HepG2 (cell line): ENCODE results near the gene MRPS7. TPM values are rescaled to one million over a fixed set of nuclear protein-coding genes. Genes with fewer than 3 reads are reported as not detected.

Source experiments
- CREBL2 ChIP-seq: sonication (generic); formaldehyde crosslinking; IDR thresholded peaks from 2 replicates; pipeline ENCODE4 v1.8.1; 2023; ENCODE audit warnings: missing genetic modification reagents, mild to moderate bottlenecking, borderline replicate concordance
- FOXM1 ChIP-seq: sonication (generic); formaldehyde crosslinking; IDR thresholded peaks from 2 replicates; pipeline ENCODE4 v1.5.0; 2020; ENCODE audit warnings: missing genetic modification reagents
- HNRNPK ChIP-seq: fragments of 200-400 bp; formaldehyde crosslinking; IDR thresholded peaks from 2 replicates; pipeline ENCODE4 v1.6.1; 2018; ENCODE audit warnings: low read length, low read depth, moderate library complexity, mild to moderate bottlenecking; ENCODE audit not compliant: poor library complexity, severe bottlenecking
- JARID2 ChIP-seq: sonication (generic); formaldehyde crosslinking; IDR thresholded peaks from 2 replicates; pipeline ENCODE4 v1.8.1; 2023; ENCODE audit warnings: missing genetic modification reagents, inconsistent platforms; ENCODE audit not compliant: insufficient replicate concordance
- MEIS1 ChIP-seq: sonication (generic); formaldehyde crosslinking; IDR thresholded peaks from 2 replicates; pipeline ENCODE4 v1.9.0; 2021; ENCODE audit warnings: mild to moderate bottlenecking, missing genetic modification reagents, moderate library complexity, borderline replicate concordance
- POGZ ChIP-seq: sonication (generic); formaldehyde crosslinking; IDR thresholded peaks from 2 replicates; pipeline ENCODE4 v1.4.0; 2020; ENCODE audit warnings: mild to moderate bottlenecking, missing genetic modification reagents
- RAD51 ChIP-seq: fragments of 450-650 bp; IDR thresholded peaks from 2 replicates; pipeline ENCODE4 v1.6.1; 2016; ENCODE audit warnings: borderline replicate concordance
- RFX3 ChIP-seq: IDR thresholded peaks from 2 replicates; pipeline ENCODE4 v1.6.1; 2016; ENCODE audit warnings: missing biosample characterization, missing genetic modification reagents
- SMAD3 ChIP-seq: sonication (generic); formaldehyde crosslinking; IDR thresholded peaks from 2 replicates; pipeline ENCODE4 v1.4.0; 2020; ENCODE audit warnings: missing genetic modification reagents
- SOX6 ChIP-seq, 2 experiments: fragments of 450-650 bp in 1 of 2; sonication (generic) in 1 of 2; formaldehyde crosslinking in 1 of 2; IDR thresholded peaks; 2 replicates each; pipeline versions ENCODE4 v1.4.0 to v1.6.1; 2017 to 2020; ENCODE audit warnings: antibody characterized with exemption in 1 of 2, mild to moderate bottlenecking in 1 of 2, missing genetic modification reagents in 1 of 2
- SP2 ChIP-seq: sonication (generic); formaldehyde crosslinking; IDR thresholded peaks from 2 replicates; pipeline ENCODE4 v1.5.1; 2020; ENCODE audit warnings: mild to moderate bottlenecking, missing genetic modification reagents
- TEAD3 ChIP-seq: optimal IDR thresholded peaks from 2 replicates; pipeline ENCODE3; 2016; ENCODE audit warnings: borderline replicate concordance
- WIZ ChIP-seq: sonication (generic); formaldehyde crosslinking; IDR thresholded peaks from 2 replicates; pipeline ENCODE4 v1.5.1; 2020; ENCODE audit warnings: mild to moderate bottlenecking, missing genetic modification reagents
- ZBTB21 ChIP-seq: sonication (generic); formaldehyde crosslinking; IDR thresholded peaks from 2 replicates; pipeline ENCODE4 v1.4.0; 2020; ENCODE audit warnings: missing genetic modification reagents
- ZNF143 ChIP-seq: sonication (generic); formaldehyde crosslinking; IDR thresholded peaks from 2 replicates; pipeline ENCODE4 v1.4.0; 2020; ENCODE audit warnings: missing genetic modification reagents
- ZNF33A ChIP-seq: sonication (generic); formaldehyde crosslinking; IDR thresholded peaks from 2 replicates; pipeline ENCODE4 v1.5.1; 2020; ENCODE audit warnings: missing genetic modification reagents, mild to moderate bottlenecking, moderate library complexity, borderline replicate concordance
- ZNF33B ChIP-seq: sonication (generic); formaldehyde crosslinking; IDR thresholded peaks from 2 replicates; pipeline ENCODE4 v1.5.1; 2020; ENCODE audit warnings: mild to moderate bottlenecking, missing genetic modification reagents
- ZNF737 ChIP-seq: sonication (generic); formaldehyde crosslinking; IDR thresholded peaks from 2 replicates; pipeline ENCODE4 v1.5.0; 2020; ENCODE audit warnings: missing genetic modification reagents, mild to moderate bottlenecking, borderline replicate concordance
- ZNF782 ChIP-seq: sonication (generic); formaldehyde crosslinking; IDR thresholded peaks from 2 replicates; pipeline ENCODE4 v1.4.0; 2020; ENCODE audit warnings: missing genetic modification reagents, mild to moderate bottlenecking, borderline replicate concordance
- ZNF83 ChIP-seq: sonication (generic); formaldehyde crosslinking; IDR thresholded peaks from 2 replicates; pipeline ENCODE4 v1.4.0; 2020; ENCODE audit warnings: missing genetic modification reagents, mild to moderate bottlenecking, borderline replicate concordance
- polyA plus RNA-seq, 8 experiments: library from polyadenylated mRNA; depleted of rRNA in 3 of 8; stranded (reverse) in 7 of 8; unstranded in 1 of 8; fragments of >200 nt; fragmentation: Illumina TruSeq in 4 of 8; extraction: Trizol in 4 of 8; gene quantifications; 2 replicates each; pipeline versions ENCODE4 v1.2.1 to v1.2.3, GENCODE V29; 2011 to 2016; ENCODE audit warnings: low read depth in 4 of 8, missing spikeins in 1 of 8, mixed read lengths in 1 of 8; ENCODE audit not compliant: insufficient read depth in 1 of 8
- total RNA-seq, 5 experiments: library from RNA; depleted of rRNA; stranded (reverse); fragments of >200 nt; fragmentation: Illumina TruSeq; extraction: Trizol; gene quantifications; 2 replicates each; pipeline ENCODE4 v1.2.3, GENCODE V29; 2016; ENCODE audit warnings: low read depth in 1 of 5
- TF ChIP-seq, protein P1 (sequence below): sonication (generic); formaldehyde crosslinking; conservative IDR thresholded peaks from 2 replicates; pipeline ENCODE4 v1.8.0; 2022; ENCODE audit warnings: mild to moderate bottlenecking, moderate library complexity, missing genetic modification reagents
- TF ChIP-seq, protein P2 (sequence below): sonication (generic); formaldehyde crosslinking; IDR thresholded peaks from 2 replicates; pipeline ENCODE4 v1.5.1; 2020; ENCODE audit warnings: mild to moderate bottlenecking, missing genetic modification reagents, borderline replicate concordance
- TF ChIP-seq, protein P3 (sequence below): sonication (generic); formaldehyde crosslinking; IDR thresholded peaks from 2 replicates; pipeline ENCODE4 v1.5.0; 2020; ENCODE audit warnings: mild to moderate bottlenecking, missing genetic modification reagents

The MRPS7 gene
- total and polyA plus RNA-seq, 2 of the 13 experiments (the other 11 are each of a cell fraction or from before 2014, with no cell fraction given), result 97.0 to 162 TPM

GRCh38 chr17:75261336-75262111 lies at the start of gene MRPS7, which contains the start of gene GGA3 (continued):
- TF ChIP-seq POGZ (CRISPR knock-in tag) (peak; percentile 36; the same call in 1 of the 2 replicates), SOX6 (IDR thresholded peaks at IDR 0.05) (no peak), SOX6 (CRISPR knock-in tag; IDR thresholded peaks at IDR 0.05) (peak; percentile 59), SMAD3 (CRISPR knock-in tag) (peak; percentile 87; the same call in 1 of the 2 replicates), RAD51 (no peak), ZNF143 (CRISPR knock-in tag) (peak; percentile 37; the same call in 1 of the 2 replicates), TEAD3 (CRISPR knock-in tag) (peak; percentile 52), JARID2 (CRISPR knock-in tag) (no peak), WIZ (peak; percentile 70; the same call in 1 of the 2 replicates), ZNF83 (CRISPR knock-in tag) (0 out of 2 replicates have a peak, but pooled peaks have one; percentile 41), ZNF33B (peak; percentile 77), RFX3 (no peak), HNRNPK (peak; percentile 85), ZNF782 (CRISPR knock-in tag) (peak; percentile 34), CREBL2 (CRISPR knock-in tag) (0 out of 2 replicates have a peak, but pooled peaks have one; percentile 24), ZBTB21 (CRISPR knock-in tag) (no peak), SP2 (peak; percentile 21; the same call in 1 of the 2 replicates), ZNF33A (no peak), ZNF737 (CRISPR knock-in tag) (peak; percentile 76), MEIS1 (CRISPR knock-in tag) (peak; percentile 80; the same call in 1 of the 2 replicates), FOXM1 (no peak)
- TF ChIP-seq, protein P1, sequence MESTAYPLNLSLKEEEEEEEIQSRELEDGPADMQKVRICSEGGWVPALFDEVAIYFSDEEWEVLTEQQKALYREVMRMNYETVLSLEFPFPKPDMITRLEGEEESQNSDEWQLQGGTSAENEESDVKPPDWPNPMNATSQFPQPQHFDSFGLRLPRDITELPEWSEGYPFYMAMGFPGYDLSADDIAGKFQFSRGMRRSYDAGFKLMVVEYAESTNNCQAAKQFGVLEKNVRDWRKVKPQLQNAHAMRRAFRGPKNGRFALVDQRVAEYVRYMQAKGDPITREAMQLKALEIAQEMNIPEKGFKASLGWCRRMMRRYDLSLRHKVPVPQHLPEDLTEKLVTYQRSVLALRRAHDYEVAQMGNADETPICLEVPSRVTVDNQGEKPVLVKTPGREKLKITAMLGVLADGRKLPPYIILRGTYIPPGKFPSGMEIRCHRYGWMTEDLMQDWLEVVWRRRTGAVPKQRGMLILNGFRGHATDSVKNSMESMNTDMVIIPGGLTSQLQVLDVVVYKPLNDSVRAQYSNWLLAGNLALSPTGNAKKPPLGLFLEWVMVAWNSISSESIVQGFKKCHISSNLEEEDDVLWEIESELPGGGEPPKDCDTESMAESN (CRISPR knock-in tag), result peak; percentile 75; the same call in 1 of the 2 replicates
- TF ChIP-seq, protein P2, sequence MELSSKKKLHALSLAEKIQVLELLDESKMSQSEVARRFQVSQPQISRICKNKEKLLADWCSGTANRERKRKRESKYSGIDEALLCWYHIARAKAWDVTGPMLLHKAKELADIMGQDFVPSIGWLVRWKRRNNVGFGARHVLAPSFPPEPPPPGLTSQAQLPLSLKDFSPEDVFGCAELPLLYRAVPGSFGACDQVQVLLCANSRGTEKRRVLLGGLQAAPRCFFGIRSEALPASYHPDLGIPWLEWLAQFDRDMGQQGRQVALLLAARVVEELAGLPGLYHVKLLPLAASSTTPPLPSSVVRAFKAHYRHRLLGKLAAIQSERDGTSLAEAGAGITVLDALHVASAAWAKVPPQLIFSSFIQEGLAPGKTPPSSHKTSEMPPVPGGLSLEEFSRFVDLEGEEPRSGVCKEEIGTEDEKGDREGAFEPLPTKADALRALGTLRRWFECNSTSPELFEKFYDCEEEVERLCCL (CRISPR knock-in tag), result peak; percentile 67; the same call in 1 of the 2 replicates
- TF ChIP-seq, protein P3, sequence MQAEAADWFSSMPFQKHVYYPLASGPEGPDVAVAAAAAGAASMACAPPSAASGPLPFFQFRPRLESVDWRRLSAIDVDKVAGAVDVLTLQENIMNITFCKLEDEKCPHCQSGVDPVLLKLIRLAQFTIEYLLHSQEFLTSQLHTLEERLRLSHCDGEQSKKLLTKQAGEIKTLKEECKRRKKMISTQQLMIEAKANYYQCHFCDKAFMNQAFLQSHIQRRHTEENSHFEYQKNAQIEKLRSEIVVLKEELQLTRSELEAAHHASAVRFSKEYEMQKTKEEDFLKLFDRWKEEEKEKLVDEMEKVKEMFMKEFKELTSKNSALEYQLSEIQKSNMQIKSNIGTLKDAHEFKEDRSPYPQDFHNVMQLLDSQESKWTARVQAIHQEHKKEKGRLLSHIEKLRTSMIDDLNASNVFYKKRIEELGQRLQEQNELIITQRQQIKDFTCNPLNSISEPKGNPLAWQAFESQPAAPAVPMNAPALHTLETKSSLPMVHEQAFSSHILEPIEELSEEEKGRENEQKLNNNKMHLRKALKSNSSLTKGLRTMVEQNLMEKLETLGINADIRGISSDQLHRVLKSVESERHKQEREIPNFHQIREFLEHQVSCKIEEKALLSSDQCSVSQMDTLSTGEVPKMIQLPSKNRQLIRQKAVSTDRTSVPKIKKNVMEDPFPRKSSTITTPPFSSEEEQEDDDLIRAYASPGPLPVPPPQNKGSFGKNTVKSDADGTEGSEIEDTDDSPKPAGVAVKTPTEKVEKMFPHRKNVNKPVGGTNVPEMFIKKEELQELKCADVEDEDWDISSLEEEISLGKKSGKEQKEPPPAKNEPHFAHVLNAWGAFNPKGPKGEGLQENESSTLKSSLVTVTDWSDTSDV (CRISPR knock-in tag), result peak; percentile 97
